Epidermal melanocyte (primary cell): ENCODE results near the gene C20orf173.
"Not testable (repeated sequence)": the region's sequence is repeated elsewhere in the genome, so short reads cannot be mapped to it uniquely, and the experiment has no call there.

ENCODE experiments used
- DNase-seq: peaks from one replicate; pipeline ENCODE4 v3.0.0; 2011; ENCODE audit warnings: low spot score; ENCODE audit not compliant: insufficient read length

The C20orf173 gene, protein sequence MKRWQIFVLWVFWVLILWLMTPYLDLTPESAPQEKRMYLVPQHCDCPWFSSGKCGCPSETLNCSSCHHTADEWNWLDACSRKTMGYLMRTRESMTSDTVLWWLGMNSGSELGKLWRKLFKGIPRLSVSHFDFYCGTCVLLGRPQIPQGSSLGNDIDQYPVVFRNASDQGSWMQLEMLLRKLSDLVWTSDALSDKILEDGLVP

DNA sequence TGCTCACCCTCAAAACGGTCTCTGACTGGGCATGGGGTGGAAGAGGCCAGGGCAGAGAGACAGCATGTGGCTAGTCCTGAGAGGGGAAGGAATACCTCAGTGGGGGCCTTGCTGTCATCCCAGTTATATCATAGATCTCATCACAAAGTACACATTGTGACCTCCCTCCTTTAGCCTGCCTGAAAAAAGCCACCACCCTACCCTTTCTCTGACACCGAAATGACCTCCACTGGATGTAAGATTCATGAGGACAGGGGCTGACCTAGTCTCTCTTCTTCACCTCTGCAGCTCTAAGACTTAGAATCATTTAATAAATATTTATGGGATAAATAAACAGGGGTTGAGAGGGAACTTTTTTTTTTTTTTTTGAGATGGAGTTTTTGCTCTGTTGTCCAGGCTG lies at the start of gene C20orf173:
Gene C20orf173, minus strand, starts transcription at position 101 of the 400 bp plus-strand sequence. CDS start 279 bp downstream, outside the sequence.
- no peak for DNase-seq

GRCh38 chr20:35579196-35579595 lies 49.7 kb upstream of the C20orf173 start:
- no peak for DNase-seq

DNA sequence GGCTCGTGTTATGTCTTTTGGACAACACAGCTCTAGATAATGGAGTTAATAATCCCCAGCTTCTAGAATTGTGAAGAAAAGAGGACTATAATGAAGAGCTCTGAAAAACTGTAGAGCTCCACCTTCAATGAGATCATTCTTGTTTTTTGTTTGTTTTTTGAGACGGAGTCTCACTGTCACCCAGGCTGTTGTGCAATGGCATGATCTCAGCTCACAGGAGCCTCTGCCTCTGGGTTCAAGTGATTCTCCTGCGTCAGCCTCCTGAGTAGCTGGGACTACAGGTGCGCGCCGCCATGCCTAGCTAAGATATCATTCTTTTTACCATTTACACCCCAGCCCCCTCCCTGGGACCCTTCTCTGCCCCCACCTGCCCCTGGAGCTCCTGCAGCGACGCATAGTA lies 49.0 kb upstream of the C20orf173 start:
- peak; percentile 10 for DNase-seq

DNA sequence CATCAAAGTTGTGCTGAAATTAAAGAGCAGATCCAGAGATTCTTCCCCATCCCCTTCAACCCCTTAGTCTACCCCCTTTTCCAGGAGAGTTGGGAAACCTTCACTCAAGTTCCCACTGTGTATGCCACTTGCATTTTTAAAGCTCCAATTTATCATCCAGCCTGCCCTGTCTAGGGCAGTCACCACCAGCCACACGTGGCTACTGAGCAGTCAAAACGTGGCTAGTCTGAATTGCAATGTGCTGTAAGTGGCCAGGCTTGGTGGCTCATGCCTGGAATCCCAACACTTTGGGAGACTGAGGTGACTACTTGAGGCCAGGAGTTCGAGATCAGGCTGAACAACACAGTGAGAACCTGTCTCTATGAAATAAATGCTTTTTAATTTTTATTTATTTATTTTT lies 47.4 kb upstream of the C20orf173 start:
- DNase-seq: no peak

DNA sequence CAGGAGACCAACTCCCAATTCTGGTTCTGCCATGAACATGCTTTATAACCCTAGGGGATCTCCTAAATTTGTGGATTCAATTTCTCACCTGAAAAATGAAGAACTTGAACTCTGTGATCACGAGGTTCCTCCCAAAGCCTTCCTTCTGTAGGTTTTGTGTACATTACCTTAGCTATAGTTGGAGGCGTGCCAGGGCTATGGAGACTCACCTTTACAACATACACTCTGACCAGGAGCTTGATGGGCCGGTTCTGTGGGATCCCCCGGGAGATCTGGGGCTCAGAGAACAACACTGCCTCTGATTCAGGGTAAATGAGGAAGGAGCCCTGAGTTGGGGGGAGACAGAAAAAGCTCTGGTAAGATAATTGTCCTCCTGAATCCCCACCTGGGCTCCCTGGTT lies 46.5 kb upstream of the C20orf173 start:
- DNase-seq: no peak

GRCh38 chr20:35572838-35573237 lies 43.4 kb upstream of the C20orf173 start:
- no peak for DNase-seq

DNA sequence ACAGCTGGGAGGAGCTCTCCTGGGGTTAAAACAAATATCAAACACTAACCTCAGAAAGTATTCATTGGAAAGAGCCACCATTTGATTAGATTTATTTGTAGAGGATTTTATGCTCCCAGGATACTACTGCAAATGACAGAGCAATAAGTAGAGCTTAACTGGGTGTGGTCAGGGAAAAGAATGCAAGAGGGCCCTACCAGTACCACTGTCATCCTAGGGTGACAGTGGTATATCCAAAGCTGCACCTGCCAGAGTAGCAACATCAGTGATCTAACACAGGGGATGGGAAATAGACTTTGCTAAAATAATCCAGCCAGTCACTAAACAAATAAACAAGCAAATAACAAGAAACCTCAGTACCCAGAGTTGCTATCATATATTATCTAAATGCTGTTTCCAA lies 42.1 kb upstream of the C20orf173 start:
- DNase-seq: no peak

DNA sequence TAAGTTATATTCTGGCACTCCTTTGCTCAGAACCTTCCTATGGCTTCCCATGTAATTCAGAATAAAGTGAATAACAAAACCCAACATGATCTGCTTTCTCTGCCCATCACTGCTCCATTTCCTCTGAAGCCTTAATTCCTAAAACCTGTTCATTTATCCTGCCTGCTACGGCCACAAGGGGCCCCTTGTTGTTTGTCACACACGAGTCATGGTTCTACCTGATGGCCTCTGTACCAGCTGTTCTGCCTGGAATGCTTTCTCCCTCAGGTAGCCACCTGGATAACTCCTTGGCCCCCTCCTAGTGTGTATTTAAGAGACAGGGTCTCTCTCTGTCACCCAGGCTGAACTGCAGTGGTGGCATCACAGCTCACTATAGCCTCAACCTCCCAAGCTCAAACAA lies 39.2 kb upstream of the C20orf173 start:
- DNase-seq: peak; percentile 15

- DNase-seq: no peak
These were observed 35.5 kb upstream of the C20orf173 start for GRCh38 chr20:35564905-35565304.

DNA sequence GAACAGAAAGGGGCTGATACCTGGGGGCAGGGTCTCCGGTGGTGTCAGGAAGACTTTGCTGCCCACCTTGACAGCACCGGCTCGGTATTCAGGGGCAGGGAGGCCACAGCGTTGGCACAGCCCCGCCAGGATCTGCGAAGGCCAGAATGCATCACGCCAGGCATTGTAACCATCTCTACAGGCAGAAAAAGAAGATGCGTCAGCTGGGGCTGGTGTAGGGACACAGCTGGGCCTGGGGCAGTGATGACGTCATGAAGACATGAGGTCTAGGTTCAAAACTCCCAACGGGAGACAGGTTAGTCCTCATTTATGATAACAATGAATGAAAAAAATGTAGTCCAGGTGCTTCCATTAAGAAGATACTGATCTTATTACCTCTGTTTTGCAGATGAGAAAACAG lies 34.4 kb upstream of the C20orf173 start:
- DNase-seq: peak; percentile 7

DNA sequence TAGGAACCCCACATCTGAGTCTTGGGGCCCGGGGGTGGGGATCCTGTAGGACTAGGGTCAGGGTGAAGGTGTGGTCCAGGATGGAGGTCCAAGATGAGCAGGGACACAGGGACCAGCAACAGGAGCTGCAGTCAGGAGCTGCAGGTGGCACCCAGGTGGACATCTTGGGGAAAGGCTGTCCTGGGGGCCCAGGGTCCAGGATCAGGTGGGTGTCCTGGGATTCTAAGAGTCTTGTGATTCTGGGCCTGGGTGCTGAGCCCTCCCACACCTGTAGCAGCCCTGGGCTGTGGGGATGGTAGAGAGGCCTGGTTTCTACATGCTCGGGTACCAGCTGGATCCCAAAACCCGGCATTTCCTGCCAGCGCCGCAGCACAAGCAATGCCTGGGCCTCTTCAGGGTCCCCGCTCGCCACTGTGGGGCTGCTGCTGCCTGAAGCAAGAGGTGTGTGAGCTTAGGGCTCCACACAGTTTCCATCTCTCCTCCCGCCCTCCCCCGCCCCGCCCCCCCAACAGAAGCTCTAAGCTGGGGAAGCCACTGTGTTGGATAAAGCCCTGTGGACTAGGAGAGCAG lies 33.2 kb upstream of the C20orf173 start:
- DNase-seq: no peak

GRCh38 chr20:35561671-35562070 lies 32.2 kb upstream of the C20orf173 start:
- DNase-seq: peak; percentile 15

GRCh38 chr20:35561268-35561667 lies 31.8 kb upstream of the C20orf173 start:
- peak; percentile 26 for DNase-seq

DNA sequence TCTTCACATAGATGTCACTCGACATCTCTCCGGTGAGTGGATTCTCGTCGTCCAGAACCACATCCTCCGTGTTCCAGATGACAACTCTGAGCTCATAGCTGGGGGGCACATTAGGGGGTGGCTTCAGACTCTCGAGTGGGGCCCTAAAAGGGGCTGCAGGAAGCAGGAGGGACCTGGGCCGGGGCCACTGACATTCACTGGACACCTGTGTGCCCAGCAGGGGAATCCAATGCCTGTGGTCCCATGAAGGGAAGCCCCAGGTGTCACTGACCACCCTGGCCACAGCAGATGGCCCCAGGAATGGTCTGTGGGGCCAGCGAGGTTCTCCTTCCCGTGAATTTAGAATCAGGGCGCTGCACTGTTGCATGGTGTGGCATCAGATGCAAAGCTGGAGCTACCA lies 31.1 kb upstream of the C20orf173 start:
- peak; percentile 8 for DNase-seq

DNA sequence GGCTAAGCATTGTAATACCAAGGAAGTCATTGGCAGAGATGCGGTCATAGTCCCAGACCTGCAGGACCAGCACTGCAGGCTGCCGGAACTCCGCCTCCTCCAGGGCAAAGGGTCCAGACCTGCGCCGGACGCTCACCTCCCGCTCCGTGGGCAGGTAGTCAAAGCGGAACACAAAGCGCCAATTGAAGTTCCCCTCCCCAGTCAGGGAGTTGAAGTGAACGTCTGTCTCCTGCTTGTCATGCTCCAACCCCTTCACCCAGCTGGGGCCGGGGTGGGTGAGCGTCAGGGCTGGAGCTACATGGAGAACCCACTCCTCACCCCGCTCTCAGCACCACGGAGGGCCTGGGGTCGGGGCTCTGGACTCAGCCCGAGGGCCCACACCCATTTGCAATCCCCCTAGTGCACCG lies 30.7 kb upstream of the C20orf173 start:
- DNase-seq: no peak

DNA sequence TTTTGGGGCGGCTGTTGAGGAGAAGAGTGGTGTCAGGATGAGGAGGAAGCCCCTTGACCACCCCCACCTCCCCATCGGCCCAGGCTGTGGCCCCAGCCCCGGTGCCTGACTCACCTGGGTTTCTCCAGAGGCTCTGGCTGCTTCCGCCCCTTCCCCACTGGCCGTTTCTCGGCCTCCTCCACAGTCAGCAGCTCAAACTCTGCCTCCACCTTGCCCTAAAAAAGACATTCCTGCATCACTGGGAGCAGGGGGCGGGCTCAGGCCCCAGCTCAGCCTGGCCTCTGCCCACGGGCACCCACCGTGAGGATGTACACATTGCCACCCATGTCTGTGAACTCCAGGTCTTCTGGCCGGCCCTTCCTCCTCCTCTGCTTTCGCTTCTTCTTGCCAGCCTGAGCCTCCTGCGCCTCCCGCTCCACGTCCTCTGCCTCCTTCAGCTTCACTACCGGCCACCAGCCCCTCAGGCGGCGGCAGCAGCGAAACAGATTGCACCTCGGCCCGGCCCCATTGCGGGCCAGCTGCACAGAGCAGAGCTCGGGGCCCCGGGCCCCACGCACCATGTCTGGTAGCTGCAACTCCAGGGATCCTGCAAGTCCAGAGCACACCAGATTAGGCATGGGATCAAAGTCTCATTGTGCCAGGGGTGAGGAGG lies 29.7 kb upstream of the C20orf173 start:
- DNase-seq: no peak

- DNase-seq: no peak
These were observed 29.0 kb upstream of the C20orf173 start for GRCh38 chr20:35558451-35558850.

GRCh38 chr20:35556871-35557270 lies 27.4 kb upstream of the C20orf173 start:
- DNase-seq: no peak

DNA sequence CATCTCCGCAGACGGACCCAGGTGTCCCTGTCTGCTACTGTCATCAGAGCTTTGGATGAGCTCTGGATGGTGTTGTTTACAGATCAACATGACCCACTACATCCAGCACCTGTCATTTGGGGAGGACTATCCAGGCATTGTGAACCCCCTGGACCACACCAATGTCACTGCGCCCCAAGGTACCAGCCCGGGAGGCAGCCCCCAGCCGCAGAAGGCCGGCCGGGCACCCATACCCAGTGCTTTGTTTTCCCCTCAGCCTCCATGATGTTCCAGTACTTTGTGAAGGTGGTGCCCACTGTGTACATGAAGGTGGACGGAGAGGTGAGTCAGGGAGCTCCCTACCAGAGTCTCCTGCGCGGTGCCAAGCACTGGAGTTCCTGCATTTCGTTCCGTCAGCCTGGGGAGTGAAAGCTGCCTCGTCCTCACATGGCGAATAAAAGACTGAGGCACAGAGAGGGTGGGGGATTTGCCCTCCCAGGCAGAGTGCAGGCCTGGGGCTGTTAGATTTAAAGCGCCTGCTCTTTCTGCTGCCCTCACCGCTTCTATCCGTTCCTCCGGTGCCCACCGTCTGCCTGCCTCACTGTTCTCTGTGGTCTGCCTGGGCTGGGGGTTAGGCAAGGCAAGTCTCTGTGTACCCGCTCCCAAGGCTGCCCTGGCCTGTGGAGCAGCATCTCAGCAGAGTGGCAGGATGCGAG lies 26.6 kb upstream of the C20orf173 start:
- no peak for DNase-seq

DNA sequence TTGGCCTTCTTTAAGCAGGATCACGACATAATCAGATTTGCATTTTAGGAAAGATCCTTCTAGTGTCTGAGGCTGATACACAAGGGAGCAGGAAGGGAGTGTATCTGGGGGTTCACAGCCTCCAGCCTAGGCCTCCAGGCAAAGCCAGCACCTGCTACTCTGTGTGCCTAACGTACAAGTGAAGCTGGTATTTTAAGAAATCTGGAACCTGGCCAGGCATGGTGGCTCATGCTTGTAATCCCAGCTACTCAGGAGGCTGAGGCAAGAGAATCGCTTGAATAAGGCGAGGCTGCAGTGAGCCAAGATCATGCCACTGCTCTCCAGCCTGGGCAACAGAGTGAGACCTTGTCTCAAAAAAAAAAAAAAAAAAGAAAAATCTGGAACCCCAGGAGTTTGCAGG lies 26.0 kb upstream of the C20orf173 start:
- DNase-seq: not testable (repeated sequence)

DNA sequence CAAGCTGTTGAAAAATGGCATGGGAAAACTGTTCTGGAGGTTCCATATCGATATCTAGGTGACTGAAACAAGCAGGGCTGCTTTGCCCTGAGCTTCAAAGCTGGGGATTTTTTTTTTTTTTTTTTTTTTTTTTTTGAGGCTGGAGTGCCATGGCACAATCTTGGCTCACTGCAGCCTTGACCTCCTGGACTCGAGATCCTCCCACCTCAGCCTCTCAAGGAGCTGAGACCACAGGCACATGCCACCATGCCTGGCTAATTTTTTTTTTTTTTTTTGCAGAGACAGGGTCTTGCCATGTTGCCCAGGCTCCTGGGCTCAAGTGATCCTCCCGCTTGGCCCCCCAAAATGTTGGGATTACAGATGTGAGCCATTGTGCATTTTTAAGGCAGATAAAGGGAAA lies 23.5 kb upstream of the C20orf173 start:
- DNase-seq: no peak

GRCh38 chr20:35551503-35551902 lies 22.1 kb upstream of the C20orf173 start:
- peak; percentile 16 for DNase-seq
